HG03520 (cell line): Measurements from ENCODE around the gene UBE2Q2.
"Not testable (repeated sequence)": the region's sequence is repeated elsewhere in the genome, so short reads cannot be mapped to it uniquely, and the experiment has no call there.

ENCODE experiments used
- ATAC-seq: cut with Tn5 transposase; IDR thresholded peaks from one replicate; pipeline ENCODE4 v1.9.1; 2021; ENCODE audit warnings: mild to moderate bottlenecking, moderate library complexity; ENCODE audit not compliant: unreplicated experiment

UBE2Q2 gene

DNA sequence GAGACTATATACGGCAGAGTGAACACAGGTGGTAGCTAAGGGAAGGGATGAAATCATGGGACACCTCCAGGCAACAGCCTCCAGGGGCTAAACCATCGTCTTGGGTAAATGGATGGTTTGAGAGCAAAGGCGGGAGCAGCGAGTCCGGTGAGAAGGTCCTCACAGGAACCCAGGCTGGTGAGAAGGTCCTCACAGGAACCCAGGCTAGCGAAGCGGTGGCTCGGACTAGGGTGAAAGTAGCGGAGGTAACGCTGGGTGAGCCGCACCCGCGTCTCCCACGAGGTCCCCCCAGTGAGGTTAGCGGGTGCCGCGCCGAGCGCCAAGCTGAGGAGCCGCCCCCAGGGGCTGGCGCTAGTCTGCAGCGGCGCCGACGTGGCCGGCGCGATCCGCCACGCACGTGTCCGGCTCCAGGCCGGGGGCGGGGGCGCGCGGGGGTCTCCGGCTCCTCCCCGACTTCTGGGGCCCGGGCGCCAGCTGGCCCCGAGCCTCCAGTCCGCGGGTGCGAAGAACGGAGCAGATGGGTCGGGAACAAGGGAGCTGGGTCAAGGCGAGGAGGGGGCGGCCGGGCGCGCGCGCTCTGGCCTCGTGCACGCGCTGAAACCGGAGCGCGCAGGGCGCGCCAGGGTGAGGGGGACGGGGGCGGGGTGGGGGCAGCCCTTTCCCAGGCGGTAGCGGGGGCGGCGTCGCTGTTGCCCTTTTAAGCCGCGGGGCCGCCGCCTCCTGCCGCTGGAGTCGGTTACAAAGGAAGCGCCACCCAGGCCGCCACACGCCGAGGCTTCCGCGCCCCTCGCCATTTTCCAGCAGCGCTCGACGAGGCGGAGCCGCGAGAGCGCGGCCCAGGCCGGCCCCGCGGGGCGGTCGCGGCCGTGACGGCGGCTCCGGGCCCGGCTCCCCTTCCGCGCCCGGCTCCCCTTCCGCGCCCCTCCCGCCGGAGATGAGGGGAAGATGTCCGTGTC, at the start of gene UBE2Q2:
TSS of gene UBE2Q2 (plus strand) at position 726 of the 956 bp plus-strand sequence. CDS start at position 946, 220 bp downstream.
- peak; percentile 49 for ATAC-seq

GRCh38 chr15:75796321-75796720, 46.9 kb upstream of the UBE2Q2 start:
- no peak for ATAC-seq

DNA sequence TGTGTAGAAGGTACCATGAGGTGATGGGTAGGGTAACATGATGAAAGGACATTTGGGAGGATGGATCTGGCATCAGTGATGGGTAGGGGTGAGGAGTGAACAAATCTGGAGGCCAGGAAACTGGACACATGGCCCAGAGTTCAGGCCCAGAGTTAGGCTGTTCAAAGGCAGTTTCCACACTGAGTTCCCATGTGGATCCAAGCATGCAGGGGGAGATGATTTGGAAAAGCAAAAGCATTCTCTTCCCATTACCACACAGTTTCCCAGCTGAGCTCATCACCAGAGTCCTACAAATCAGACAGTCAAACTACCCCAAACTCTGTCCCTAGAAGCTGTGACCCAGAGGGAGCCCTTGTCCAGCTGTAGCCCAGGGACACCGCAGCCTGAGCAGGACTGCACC, 46.1 kb upstream of the UBE2Q2 start:
- not testable (repeated sequence) for ATAC-seq

DNA sequence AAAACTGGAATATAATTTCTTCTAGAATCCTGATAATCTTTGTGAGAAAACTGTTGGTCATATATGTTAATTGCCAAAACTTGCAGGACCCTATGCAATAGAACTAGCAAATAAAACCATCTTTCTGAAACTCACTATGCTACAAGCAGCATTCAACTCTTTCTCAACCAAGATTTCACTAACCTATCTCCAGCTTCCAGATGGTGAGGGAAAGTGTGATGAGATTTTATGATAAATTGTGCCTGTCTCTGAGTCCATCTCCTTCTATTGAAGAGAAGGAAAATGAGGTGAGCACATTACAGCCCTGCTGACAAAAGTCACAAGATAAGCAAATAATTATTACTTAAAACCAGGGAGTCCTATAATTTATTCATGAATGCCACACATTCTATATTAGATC, 44.1 kb upstream of the UBE2Q2 start:
- no peak for ATAC-seq

GRCh38 chr15:75800409-75800808, 42.8 kb upstream of the UBE2Q2 start:
- ATAC-seq = not testable (repeated sequence)

DNA sequence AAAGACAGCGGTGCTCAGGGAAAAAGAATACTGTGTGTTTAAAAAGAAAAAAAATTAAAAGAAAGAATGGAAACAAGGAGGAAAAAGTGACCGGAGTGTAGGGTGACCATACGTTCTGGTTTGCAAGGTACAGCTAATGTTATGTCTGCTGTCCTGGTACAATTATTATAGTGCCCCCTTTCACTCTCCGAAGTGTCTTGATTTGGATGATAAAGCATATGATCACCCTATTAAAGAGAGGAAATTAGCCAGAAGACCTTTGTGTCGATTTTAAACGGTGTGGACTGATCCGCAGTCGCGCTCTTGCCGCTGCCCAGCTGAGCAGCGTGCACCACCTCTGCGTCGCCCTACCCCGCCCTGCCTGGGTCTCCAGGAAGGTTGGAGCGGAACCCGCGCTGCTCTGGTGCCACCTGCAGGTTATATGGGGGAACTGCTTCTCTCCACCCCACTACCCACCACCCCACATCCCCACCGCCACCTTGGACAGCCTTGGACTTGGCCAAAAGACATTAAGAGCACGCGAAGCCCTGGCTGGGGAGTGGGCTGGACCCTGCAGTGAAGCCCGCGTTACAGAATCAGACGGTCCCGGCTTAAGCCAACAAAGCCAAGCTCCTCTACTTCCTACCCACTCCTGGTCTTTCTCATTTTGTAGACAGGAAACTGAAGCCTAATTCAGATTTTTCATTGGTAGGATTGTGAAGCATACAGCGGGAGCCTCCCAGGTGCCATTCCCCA, 41.2 kb upstream of the UBE2Q2 start:
- ATAC-seq = peak; percentile 64

DNA sequence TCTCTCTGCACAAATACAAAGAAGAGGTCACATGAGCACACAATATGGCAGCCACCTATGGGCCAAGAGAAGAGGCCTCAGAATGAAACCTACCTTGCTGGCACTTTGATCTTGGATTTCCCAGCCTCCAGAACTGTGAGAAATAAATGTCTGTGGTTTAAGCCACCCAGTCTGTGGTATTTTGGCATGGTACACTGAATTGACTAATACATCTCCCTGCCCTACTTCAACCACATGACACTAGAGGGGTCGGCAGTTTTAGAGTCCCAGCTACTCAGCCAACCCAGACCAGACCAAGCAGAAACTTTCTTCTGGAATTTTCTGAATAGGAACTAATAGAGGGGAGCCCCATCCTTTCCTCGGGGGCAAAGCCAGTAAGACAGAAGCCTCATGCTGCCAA, 35.8 kb upstream of the UBE2Q2 start:
- not testable (repeated sequence) for ATAC-seq

- ATAC-seq = not testable (repeated sequence)
Observed at GRCh38 chr15:75808009-75808408, 35.2 kb upstream of the UBE2Q2 start.

GRCh38 chr15:75808563-75808962, 34.7 kb upstream of the UBE2Q2 start:
- ATAC-seq = no peak

DNA sequence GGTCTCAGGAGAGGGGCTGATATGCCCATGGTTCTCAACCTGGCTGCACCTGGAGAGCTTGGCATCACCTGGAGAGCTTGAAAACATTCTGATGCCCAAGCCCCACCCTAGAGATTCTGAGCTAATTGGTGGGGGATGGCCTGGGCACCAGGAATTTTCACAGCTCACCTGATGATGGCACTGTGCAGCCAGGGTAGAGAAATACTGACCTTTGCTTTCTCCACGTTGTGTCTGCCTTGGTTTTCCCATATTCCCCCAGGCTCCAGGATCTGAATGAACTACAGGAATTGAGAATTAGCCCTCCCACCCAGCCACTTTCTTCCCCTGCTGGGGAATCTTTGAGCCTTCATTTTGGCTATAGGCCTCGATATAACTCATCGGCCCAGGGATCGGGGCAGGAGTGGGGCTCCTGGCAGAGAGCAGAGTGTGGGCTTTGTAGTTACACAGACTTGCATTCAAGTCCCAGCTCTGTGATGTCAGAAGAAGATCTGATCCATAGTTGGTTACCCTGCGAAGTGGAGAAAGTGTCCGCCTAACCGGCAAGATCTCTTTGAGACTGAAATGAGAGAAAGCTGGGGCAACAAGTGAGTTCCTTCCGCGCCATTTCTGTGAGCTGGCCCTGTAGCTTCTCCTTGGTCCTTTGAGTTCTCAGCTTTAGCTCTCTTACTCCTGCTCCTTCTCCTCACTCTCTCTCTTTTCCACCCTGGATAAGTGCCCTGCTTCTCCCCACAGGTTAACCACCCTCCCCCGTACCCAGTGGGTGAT, 33.1 kb upstream of the UBE2Q2 start:
- no peak for ATAC-seq

- ATAC-seq = no peak
Observed at GRCh38 chr15:75810874-75811498, 32.3 kb upstream of the UBE2Q2 start.

GRCh38 chr15:75811626-75812025, 31.6 kb upstream of the UBE2Q2 start:
- no peak for ATAC-seq

GRCh38 chr15:75814794-75815193, 28.5 kb upstream of the UBE2Q2 start:
- no peak for ATAC-seq

GRCh38 chr15:75815811-75816719, 27.2 kb upstream of the UBE2Q2 start:
- no peak for ATAC-seq

- no peak for ATAC-seq
Observed at GRCh38 chr15:75817138-75817935, 25.9 kb upstream of the UBE2Q2 start.

GRCh38 chr15:75820206-75820605, 23.0 kb upstream of the UBE2Q2 start:
- no peak for ATAC-seq

GRCh38 chr15:75821786-75822345, 21.4 kb upstream of the UBE2Q2 start:
- ATAC-seq = no peak

DNA sequence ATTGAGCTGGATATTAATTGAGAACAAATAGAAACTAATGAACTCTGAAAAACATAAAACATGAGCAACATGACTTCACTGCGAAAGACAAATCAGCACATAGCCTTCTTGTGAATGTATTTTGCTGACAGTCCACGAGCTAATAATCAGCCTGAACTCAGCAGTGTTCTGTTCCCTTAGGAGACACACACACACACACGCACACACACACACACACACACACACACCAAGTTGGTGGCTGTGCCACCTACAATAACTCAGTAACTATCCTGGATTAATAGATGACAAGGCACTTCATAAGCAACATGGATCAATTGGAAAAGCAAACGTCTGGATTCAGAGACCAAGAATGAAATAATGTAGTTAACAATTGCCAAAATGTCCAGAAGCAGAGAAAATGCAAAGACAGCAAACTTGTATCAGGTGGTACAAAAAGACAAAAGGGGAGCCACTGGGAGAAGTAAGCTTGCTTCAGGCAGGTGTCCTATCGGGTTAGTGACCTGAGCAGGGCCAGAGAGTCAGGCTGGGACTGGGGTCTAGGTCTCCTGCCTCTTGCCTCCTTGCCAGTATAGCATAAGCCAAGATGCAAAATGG, 20.5 kb upstream of the UBE2Q2 start:
- ATAC-seq = no peak
